GM12801 (cell line): ENCODE measurements around the gene CAPN9.

Experiments
- TF ChIP-seq, protein P1 (sequence below): IDR thresholded peaks from one replicate; pipeline ENCODE4 v1.5.1; 2011; ENCODE audit warnings: control low read depth; ENCODE audit not compliant: insufficient read length; ENCODE audit errors: extremely low read depth

Gene CAPN9

DNA sequence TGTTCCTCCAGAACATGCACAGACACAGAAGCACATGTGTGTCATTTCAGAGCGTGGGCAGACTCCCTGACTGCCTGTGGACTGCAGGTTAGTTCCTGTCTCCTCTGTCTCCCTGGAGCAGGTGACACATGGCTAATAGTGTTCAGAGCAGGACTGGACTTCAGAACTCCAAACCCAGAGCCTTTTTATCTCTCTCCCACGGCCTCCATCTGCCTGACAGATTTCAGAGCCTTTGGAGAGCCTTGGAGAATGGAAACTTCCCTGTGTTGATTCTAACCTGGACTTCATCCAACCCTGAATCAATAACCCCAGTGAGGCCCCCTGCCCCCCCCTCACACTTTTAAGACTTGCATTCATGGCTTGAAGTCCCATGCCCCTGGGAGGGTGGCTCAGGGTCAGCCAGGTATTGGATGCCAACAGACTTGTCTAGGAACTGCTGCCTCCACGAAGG is 76.8 kb downstream of the CAPN9 start:
- TF ChIP-seq, protein P1, sequence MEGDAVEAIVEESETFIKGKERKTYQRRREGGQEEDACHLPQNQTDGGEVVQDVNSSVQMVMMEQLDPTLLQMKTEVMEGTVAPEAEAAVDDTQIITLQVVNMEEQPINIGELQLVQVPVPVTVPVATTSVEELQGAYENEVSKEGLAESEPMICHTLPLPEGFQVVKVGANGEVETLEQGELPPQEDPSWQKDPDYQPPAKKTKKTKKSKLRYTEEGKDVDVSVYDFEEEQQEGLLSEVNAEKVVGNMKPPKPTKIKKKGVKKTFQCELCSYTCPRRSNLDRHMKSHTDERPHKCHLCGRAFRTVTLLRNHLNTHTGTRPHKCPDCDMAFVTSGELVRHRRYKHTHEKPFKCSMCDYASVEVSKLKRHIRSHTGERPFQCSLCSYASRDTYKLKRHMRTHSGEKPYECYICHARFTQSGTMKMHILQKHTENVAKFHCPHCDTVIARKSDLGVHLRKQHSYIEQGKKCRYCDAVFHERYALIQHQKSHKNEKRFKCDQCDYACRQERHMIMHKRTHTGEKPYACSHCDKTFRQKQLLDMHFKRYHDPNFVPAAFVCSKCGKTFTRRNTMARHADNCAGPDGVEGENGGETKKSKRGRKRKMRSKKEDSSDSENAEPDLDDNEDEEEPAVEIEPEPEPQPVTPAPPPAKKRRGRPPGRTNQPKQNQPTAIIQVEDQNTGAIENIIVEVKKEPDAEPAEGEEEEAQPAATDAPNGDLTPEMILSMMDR, result no peak

DNA sequence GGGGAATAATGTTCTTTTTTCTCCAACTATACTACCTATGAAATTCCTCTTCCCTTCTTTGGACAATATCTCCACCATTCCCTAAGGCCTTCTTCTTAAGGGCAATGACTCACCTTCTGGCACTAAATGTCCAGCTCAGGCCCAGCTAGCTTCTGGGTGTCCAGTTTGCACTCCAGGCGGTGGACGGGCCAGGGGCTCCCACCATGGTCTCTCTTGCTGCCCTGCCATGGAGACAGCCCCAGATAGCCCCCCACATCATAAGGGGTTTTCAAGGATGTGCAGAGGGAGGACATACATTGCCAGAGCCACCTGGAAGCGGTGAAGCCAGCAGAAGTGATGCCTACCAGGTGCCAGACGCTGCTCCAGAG is 77.3 kb downstream of the CAPN9 start:
- TF ChIP-seq, protein P1, result no peak

DNA sequence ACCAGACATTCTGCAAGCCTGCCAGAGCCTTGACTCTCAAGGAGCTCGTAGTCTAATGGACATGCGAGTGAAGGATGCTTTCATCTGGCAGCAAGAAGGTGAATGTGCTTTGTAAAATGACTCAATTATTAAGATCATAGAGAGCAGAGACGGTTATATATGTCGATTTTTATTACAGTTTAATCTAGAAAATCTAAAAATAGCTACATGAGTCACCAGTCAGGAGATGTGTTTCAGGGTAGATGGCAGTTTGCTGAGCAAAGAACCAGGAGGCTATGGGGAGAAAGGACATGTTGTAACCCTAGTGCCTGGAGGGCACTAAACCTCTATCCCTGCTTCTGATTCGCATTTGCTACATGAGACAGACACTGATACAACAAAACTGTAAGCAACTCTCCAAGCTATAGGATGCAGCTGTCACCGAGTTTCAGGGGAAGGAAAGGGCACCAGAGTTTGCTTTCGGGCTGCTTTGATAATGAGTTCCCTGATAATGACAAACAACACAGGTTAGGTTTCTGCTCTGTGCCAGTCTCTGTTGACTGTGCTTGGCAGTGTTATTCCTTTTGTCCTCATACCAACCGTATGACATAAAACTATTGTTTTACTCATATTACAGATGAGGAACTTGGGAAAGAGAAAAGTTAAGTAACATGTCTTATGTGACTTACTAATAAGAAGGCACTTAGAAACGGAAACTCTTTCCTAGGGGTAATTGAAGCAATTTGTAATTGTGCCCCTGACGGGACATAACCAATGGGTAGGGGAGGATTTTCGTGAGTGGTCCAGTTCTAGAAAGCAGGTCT is 77.9 kb downstream of the CAPN9 start:
- TF ChIP-seq, protein P1, result no peak

DNA sequence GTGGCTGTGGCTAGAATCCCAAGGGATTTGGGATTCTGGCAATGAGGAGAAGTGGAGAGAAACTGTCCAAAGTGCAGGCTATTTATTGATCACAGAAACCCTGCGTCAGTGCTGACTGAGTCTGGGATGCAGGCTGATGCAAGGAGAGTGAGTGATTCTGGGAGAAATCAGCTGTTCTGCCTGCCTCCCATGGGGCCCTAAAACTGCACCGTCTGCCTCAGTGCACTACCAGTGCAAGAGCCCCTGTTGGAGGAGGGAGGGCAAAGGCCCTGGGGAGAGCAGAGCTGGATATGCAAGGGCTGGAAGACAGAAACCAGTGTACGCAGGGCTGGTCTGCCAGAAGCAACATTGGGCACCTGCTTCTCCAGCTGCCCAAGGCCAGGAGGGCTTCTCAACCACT is 78.6 kb downstream of the CAPN9 start:
- TF ChIP-seq, protein P1, result no peak

DNA sequence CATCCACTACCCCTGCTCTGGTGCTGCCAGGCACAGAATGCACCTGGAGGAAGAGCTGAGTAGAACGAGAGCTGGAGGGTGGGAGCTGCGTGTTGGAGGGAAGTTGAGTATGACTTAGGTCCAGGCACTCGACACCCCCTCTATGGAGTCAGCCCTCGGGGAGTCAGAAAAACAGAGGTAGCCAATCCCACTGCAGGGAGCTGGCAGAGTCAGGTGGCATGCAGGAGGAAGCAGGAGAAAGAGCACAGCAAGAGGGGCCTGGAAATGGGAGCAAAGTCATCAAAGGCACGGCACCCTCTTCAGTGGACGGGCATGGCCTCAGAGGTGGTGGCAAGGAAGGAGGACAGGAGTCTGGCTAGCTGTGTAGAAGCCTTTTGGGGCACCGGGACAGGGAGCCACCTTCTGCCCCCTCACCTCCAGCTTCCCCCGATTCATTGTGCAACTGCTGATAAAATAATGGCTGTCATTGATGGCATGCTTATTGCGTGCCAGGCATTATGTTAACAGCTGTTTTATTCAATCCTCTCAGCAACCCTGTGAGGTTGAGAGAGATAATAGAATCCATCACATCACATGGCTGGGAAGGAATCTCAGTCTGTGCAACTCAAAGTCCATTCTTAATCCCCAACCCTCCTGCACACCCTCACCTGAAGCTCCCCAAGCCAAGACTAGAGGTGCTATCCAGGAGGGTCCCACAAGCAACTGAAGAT is 79.1 kb downstream of the CAPN9 start:
- TF ChIP-seq, protein P1, result no peak

DNA sequence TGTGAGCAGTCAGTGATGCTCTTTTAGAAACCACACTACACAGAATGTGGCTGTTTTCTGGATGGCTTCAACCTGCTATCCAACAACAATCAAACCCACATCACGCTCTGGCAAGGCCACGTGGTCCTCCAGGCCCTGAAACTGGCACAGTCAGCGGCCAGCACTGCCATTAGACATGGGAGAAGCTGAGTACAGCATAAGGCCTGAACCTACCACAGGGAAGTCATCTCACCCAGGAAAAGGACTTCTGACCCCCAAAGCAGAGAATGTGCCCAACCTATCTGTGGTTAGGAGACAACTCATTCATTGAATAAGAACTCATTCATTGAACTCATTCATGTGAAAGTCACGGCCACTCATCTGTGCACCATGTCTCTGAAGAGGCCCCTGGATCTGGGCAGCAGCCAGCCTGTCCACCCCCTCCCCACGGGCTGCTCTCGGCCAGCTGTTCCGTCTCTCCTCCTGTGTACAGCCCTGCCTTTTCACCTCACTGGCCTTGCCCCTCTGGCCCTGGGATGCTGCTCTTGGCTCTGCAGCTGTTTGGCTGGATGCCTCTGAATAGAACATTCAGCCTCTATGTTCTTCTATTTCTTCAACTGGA is 80.0 kb downstream of the CAPN9 start:
- TF ChIP-seq, protein P1, result no peak

DNA sequence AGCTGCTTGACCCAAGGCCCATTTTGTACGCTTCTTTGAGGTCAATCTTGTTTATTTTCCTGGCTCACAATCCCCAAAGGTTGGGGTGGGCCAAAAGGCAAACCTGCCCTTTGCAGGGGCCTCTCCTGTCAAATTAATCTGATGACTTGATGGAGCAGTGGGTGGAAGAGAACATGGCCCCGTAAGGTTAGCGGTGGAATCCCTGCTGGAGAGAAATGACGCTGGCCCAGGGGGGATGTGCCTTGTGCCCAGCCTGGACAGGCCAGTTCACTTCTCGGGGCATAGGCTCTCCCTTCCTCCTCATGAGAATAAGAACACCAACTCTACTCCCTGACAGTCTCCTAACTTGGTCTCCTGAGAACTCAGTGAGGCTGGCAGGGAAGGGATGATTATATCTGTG is 80.6 kb downstream of the CAPN9 start:
- TF ChIP-seq, protein P1, result no peak
